ENCODE measurements around the gene PDZD2.
"Not testable (repeated sequence)": the region's sequence is repeated elsewhere in the genome, so short reads cannot be mapped to it uniquely, and the experiment has no call there.

PDZD2 gene

DNA sequence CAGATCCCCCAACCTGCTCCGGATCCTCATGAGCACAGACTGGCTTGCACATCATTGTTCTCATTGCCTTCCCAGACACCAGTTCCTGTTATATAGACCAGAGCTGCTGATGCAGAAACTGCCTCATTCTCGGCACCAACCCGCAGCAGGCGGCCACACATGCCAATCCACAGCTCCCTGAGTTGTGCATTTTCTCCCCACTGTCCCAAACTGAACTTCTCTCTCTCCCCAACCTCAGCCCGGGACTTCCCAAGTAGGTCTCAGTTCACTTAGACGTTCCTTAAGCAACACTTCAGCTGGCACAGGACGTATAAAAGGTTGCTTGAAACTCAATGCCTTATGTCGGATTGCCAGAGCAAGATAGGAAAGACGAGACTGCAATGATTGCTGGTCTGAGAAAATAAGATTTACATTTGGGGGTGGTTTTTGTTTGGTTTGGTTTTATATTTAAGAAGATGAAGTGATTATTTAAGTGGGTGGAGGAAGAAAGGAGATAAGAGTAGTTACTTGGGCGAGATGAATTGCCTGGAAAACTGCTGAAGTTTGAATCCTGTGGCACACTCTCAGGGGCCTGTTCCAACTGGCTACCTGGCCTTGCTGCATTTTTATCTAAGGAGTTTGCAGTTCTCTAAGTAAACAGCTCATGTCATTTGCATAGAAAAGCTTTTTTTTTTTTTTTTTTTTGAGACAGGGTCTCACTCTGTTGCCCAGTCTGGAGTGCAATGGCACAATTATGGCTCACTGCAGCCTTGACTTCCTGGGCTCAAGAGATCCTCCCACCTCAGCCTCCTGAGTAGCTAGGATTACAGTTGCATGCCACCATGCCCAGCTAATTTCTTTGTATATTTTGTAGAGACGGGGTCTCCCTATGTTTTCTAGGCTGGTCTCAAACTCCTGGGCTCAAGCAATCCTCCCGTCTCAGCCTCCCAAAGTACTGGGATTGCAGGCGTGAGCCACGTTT lies 379.8 kb downstream of the PDZD2 start:
- DNase-seq = peak in 1 of 10 donors; percentile 62
- intact Hi-C loops (cut with DNase I) = no loop called here

DNA sequence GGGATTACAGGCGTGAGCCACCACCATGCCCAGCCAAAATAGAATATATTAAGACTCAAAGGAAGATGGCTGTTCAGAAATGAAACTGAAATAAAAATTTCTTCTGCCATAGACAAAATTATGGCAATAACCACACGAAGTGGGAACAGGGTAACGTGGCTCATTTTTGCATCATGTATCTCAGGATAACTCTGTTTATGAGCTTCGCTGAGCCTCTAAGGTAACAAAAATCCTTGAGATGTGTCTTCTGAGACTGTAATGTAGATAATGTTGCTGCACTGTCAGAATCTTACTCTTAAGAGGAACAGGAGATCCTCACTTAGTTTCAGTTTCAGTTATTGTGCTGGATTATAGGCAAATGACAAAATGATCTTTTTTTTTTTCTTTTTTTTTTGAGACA lies 381.3 kb downstream of the PDZD2 start:
- intact Hi-C loops (cut with DNase I) = no loop called here
- DNase-seq = no peak

DNA sequence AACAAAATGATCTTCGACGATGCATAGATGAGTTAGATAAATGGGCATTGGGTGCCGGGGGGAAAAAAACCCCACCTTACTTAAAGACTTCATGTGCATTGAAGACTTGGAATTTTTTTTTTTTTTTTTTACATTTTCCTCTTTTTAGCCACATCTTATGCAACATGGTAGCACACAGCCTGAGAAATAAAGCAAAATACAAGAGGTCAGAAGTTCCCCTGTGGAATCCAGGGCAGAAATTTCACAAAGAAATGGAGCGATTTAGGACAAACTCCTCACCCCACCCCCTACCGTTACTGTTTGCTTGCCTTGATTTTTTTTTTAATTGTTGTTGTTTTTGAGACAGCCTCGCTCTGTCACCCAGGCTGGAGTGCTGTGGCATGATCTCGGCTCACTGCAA lies 382.0 kb downstream of the PDZD2 start:
- intact Hi-C loops (cut with DNase I) = no loop called here
- DNase-seq = no peak

DNA sequence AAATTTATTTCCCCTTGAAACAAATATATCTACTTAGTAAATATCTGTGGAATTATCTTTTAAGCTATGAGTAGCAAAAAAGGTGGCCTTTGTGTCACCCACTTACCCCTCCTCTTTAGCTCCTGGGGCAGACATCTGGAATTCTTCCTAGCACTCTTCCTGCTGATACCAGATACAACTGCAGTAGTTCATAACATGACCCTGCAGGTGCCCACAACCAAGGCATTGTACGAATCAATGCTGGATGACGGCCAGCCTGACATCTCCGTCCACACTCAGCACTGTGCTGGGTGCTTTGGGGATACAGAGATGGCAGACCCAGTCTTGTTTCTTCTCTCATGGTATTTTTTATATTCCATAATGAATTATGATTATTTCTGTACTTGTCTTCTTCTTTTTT lies 382.8 kb downstream of the PDZD2 start:
- intact Hi-C loops (cut with DNase I) = no loop called here
- peak in 2 of 10 donors; percentile 35 to 50 for DNase-seq

DNA sequence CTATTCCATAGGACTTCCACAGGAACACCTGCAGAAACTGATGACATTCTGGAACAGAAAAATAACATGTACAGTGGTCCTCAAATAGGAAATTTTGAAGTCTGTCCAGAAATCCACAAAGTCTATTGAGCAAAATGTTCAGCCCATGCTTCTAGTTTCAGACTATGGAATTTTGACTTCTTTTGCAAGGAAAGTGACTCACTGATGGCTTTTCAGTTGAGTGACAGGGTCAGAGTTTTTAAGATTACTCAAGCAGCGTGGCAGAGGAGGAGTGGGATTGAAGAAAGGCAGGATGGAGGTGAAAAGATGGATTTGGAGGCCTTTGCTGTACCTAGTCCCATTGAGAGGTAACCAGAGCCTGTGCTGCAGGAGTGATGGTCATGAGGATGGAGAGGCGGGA lies 383.7 kb downstream of the PDZD2 start:
- no peak for DNase-seq
- intact Hi-C loops (cut with DNase I) = no loop called here

DNA sequence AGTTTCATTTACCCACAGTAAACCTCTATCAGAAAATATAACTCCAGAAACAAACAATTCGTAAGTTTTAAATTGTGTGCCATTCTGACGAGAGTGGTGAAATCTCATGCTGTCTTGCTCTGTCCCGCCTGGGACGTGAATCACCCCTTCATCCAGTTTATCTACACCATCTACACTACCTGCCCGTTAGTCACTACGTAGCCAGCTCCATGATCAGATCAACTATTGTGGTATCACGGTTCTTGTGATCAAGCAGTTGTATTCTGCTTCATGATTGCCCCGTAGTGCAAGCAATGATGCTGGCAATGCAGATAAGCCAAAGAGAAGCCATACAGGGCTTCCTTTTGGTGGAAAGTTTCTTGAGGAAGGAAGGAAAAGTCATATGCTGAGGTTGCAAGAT lies 384.9 kb downstream of the PDZD2 start:
- intact Hi-C loops (cut with DNase I) = no loop called here
- DNase-seq = peak in 1 of 10 donors; percentile 8

DNA sequence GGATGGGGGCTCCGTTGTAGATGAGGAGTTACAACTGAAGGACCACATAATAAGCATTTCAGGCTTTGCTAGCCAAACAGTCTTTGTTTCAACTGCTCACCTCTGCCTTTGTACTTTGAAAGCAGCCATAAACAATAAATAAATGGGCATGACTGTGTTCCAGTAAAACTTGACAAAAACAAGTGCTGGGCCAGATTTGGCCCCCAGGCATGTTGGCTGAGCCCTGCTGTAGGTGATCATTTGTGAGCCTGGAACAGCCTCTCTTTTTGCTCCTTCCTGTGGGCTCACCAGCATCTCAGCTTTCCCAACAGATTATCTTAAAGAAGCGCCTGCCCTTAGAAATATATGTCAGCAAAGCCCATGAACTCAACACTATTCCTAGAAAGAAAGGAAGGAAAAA lies 385.8 kb downstream of the PDZD2 start:
- DNase-seq = no peak
- intact Hi-C loops (cut with DNase I) = loop anchor here (5.0 kb wide), 1 partner anchor 97 kb away; no protein-coding TSS in a partner anchor

DNA sequence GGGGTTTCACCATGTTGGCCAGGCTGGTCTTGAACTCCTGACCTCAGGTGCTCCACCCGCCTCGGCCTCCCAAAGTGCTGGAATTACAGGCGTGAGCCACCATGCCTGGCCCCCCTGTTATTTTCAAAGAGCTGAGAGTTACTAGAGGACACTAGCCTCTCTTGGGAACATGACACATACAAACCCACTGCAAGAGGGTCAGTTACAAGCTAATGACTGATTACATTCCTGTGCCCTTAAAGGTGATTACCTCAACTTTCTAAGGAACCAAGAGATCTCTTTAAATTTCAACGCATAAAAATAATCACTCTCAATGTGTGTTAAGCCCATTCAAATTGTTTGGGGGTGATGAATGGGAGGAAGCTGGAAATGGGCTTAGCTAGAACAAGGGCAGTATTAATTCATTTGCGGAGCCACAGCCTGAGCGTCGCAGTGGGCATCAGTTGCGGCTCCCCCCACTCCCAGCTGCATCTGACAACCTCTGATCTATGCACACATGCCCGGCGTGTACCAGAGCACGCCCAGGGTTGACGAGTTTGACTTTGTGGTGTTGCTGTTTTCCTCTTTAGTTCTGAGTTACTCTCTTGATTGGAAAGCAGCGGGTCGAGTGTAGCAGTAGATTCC lies 388.3 kb downstream of the PDZD2 start:
- intact Hi-C loops (cut with DNase I) = loop anchor here (5.0 kb wide), 1 partner anchor 100 kb away; no protein-coding TSS in a partner anchor
- DNase-seq = peak in 7 of 10 donors; percentile 44 to 94 (median 60)

DNA sequence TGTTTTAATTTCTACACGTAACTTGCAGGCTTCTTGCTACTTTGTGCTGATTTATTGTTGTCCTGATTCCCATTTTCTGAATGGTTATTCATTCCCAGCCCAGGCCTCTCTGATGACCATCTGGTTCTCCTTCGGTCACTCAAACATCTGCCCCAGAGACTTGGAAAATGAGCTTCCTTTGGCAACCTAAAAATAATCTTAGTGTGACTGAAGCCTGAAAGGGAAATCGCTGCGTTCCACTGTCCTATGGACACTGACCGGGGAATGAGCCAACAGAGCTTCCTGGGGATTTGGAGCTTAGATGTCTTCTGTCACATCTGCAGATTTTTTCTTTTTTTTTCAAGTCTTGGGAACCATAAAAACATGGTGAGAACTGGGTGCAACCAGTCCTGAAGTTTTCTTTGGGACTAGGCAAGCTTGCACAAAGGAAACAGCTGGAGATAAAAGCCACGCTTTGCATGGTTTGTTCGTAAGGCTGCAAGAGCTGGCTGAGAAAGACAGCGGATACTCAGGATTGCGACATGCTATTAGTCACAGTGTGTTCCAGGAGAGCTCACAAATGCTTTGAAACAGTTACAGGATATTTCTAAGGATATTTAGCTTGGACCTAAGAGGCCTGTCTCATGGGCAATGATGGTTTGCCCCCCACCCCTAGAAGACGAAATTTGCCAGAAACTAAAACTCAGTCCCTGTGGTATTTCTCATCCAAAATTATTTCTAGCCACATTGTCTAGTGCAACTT lies 389.0 kb downstream of the PDZD2 start:
- DNase-seq = peak in 2 of 10 donors; percentile 23 to 29
- intact Hi-C loops (cut with DNase I) = loop anchor here (5.0 kb wide), 1 partner anchor 101 kb away; no protein-coding TSS in a partner anchor

DNA sequence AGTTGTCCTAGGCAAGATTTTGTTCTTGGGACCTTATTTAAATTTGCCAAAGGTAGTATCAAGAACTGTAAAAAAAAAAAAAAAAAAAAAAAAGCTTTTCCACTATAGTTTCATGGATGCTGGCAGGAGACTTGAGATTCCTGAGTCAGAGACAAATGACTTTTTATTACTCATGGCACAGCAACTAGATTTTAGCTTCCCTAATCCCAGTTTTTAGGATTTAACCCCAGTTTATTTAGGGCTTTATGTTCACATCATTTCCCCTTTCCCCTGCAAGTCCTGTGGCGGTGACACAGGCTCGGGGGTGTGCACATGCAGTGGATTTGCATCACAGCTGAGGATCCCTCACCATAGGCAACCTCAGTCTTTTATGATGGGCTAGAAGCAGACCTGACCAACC lies 390.3 kb downstream of the PDZD2 start:
- DNase-seq = no peak
- intact Hi-C loops (cut with DNase I) = loop anchor here (5.0 kb wide), 1 partner anchor 102 kb away; no protein-coding TSS in a partner anchor

DNA sequence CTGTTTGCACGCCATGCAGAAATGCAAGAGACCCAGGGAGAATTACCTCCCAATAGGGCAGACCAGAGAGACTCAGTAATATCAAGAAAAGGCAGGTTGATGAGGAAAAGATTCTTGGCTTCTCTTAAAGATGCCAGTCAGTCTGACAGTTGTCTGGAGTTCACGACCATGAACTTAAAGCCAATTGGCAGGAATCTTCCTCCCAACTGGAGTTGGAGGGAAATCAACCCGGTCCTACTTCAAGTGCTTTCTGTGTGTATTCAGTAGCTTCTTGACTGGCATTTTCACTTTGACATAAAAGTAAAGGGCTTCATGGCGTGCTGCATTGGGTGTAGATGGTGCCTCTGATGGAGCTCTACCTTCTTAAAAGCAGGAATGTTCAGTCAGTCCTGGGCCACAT lies 390.9 kb downstream of the PDZD2 start:
- intact Hi-C loops (cut with DNase I) = loop anchor here (5.0 kb wide), 2 partner anchors 48 to 102 kb away; no protein-coding TSS in a partner anchor

DNA sequence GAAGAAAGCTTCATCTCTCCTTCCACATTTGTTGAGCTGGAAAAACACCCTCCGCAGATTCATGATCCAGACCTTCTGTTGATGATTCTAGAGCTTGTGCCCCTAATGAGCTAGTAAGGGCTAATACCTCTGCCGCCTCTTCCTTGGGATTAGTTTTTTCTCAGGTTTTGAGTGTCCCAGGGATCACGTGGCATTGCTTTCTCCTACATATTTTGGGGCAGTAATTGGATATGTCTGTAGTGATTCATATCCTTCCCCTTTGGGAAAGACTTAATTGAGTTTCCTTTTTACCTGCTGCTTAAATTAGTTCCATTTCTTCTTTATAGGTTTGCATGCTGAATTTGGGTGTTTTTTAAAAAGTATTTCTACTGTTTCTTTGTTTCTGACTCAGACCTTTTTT lies 391.3 kb downstream of the PDZD2 start:
- no peak for DNase-seq
- intact Hi-C loops (cut with DNase I) = loop anchor here (5.0 kb wide), 1 partner anchor 47 kb away; no protein-coding TSS in a partner anchor

More for the DNA sequence above, 390.9 kb downstream of the PDZD2 start:
- no peak for DNase-seq

DNA sequence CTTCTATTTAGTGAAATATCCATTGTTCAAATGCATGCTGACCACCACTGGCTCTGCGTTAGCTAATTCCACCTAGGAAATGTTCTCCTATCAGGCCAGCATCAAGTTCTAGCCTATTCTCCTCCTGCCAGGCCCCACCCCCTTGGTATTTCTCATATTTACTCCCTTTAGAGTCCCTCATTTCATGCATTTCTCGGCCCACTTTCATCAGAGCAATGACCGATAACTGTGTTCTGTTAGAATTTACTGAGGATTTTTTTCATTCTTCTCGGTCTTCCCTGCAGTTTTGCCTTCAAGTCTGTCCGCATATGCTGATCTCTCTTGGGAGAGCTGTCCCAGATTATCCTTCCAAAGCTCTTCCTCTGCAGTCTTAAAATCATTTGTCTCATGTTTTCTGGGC lies 391.8 kb downstream of the PDZD2 start:
- intact Hi-C loops (cut with DNase I) = loop anchor here (5.0 kb wide), 1 partner anchor 47 kb away; no protein-coding TSS in a partner anchor
- no peak for DNase-seq

DNA sequence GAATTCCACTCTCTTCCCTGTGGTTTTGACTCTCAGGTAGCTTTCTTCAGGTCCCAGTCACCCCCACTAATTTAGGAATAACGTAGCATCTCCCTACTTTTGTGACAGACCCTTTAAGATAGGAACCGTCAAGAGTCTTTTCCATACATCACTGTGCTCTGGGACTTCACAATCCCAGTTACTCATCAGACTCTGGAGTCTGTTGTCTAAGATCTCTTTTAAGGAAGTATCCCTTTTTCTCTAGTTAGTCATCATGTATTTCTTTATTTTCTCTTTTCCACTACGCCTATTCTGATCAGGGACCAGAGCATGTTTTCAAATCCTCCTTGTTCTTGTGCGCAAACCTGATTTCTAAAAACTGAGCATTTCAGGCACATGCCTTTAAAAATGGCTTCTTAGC lies 392.2 kb downstream of the PDZD2 start:
- intact Hi-C loops (cut with DNase I) = loop anchor here (5.0 kb wide), 1 partner anchor 46 kb away; no protein-coding TSS in a partner anchor
- no peak for DNase-seq

DNA sequence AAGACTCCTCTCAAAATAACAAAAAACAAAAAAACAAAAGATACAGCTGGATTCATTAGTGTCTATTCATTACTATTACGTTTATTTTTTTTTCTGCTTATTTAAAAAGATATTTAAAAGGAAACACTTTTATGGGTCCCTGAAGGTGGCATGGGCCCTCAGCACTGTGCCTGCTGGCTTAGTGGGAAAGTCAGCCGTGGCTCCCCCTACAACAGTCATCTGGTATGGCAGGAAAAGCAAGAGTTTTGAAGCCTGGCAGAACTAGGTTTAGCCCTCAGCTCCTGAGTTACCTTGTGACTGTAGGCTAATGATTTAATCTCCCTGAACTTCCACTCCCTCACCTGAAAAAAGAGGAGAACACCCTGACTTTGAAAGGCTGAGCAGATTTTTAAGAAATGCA lies 399.6 kb downstream of the PDZD2 start:
- intact Hi-C loops (cut with DNase I) = no loop called here

DNA sequence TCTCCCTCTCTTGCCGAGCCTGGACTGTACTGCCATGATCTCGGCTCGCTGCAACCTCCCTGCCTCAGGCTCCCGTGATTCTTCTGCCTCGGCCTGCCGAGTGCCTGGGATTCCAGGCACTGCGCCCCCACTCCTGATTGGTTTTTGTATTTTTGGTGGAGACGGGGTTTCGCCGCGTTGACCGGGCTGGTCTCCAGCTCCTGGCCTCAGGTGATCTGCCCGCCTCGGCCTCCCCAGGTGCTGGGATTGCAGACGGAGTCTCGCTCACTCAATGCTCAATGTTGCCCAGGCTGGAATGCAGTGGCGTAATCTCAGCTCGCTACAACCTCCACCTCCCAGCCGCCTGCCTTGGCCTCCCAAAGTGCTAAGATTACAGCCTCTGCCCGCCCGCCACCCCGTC lies 400.2 kb downstream of the PDZD2 start:
- intact Hi-C loops (cut with DNase I); DNase-seq: not testable (repeated sequence)

More for the DNA sequence above, 399.6 kb downstream of the PDZD2 start:
- DNase-seq = no peak

DNA sequence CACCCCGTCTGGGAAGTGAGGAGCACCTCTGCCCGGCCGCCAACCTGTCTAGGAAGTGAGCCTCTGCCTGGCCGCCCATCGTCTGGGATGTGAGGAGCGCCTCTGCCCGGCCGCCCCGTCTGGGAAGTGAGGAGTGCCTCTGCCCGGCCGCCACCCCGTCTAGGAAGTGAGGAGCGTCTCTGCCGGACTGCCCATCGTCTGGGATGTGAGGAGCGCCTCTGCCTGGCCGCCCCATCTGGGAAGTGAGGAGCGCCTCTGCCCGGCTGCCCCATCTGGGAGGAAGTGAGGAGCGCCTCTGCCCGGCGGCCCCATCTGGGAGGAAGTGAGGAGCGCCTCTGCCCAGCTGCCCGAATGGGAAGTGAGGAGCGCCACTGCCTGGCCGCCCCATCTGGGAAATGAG lies 400.7 kb downstream of the PDZD2 start:
- intact Hi-C loops (cut with DNase I); DNase-seq: not testable (repeated sequence)

DNA sequence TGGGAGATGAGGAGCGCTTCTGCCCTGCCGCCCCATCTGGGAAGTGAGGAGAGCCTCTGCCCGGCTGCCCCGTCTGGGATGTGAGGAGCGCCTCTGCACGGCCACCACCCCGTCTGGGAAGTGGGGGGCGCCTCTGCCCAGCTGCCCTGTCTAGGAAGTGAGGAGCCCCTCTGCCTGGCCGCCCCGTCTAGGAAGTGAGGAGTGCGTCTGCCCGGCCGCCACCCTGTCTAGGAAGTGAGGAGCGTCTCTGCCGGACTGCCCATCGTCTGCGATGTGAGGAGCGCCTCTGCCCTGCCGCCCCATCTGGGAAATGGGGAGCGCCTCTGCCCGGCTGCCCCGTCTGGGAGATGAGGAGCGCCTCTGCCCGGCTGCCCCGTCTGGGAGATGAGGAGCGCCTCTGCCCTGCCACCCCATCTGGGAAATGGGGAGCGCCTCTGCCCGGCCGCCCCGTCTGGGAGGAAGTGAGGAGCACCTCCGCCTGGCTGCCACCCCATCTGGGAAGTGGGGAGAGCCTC lies 401.3 kb downstream of the PDZD2 start:
- intact Hi-C loops (cut with DNase I); DNase-seq: not testable (repeated sequence)

DNA sequence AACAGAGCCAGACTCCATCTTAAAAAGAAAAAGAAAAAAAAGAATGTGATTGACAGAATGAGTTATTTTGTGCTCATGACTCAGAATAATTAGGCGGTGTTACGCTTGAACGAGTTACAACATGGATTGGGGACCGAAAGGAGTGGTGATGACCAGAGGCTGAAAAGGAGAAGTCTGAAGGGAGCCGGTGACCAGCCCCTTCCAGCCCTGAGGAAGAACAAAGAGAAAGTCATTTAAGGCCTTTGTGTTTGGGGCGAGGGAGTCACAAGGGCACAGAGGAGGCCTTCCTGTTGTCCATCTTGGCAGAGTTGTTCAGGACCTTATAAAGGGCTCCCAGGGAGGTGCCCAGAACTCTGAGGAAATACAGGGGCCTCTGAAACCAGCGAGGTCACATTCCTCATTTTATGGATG lies 403.6 kb downstream of the PDZD2 start:
- DNase-seq = no peak
- intact Hi-C loops (cut with DNase I) = no loop called here

DNA sequence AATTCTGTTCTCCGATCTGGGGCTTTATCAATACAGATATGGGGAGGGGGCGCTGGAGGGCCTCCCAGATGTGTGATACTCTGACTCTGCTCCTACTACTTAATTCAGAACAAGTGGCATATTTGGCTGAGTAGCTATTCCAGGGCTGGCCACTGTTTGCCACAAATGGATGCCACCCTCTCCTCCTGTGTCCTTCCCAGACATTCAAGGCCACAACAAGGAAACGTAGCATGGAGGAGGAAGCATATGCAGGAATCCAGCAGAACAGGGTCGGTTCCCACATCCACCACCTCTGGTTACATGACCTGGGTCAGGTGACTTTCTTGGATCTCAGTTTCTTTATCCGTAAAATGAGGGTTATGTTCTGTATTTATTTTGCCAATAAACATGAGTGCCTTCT lies 404.2 kb downstream of the PDZD2 start:
- DNase-seq = no peak
- intact Hi-C loops (cut with DNase I) = no loop called here

Measured in posterior cingulate gyrus (tissue), 11 donors.